GM23248 (cell line): ENCODE results near the gene UBE2R2.

Experiments
- EZH2 ChIP-seq: fragments of 200-600 bp; sonication (generic); IDR thresholded peaks from 2 replicates; pipeline ENCODE4 v1.6.1; 2018; ENCODE audit warnings: antibody characterized with exemption, mild to moderate bottlenecking; ENCODE audit not compliant: insufficient read depth, poor library complexity, severe bottlenecking
- EZH2phosphoT487 ChIP-seq: fragments of 200-600 bp; sonication (generic); IDR thresholded peaks from 2 replicates; pipeline ENCODE4 v1.6.1; 2018; ENCODE audit warnings: antibody characterized with exemption, moderate library complexity, mild to moderate bottlenecking, low read depth; ENCODE audit not compliant: insufficient read depth

GRCh38 chr9:33818167-33818846 is 1.3 kb downstream of the UBE2R2 start:
- no peak for TF ChIP-seq EZH2phosphoT487
- no peak for TF ChIP-seq EZH2
